H1 (cell line): Measurements from ENCODE around the gene ANKRD65. TPM values are rescaled to one million over a fixed set of nuclear protein-coding genes. Genes with fewer than 3 reads are reported as not detected.

Experiments
- CTCF ChIA-PET: fragments of 300-600 bp; sonication (Branson Sonifier 250); formaldehyde crosslinking; loops from one replicate; lab custom pipeline; 2021; ENCODE audit not compliant: partially characterized antibody; lab: Charles Lee
- POLR2A ChIA-PET: fragments of 300-600 bp; sonication (Branson Sonifier 250); formaldehyde crosslinking; loops from one replicate; lab custom pipeline; 2021; ENCODE audit warnings: inconsistent platforms; ENCODE audit not compliant: partially characterized antibody; lab: Charles Lee
- DNase-seq, 2 experiments: peaks; one replicate each; pipeline versions ENCODE4 v3.0.0 to v3.0.0-alpha.2; 2010 to 2022; ENCODE audit warnings: low spot score in 2 of 2, low read depth in 1 of 2, mixed read lengths in 1 of 2
- FAIRE-seq: peaks from 2 replicates; lab custom pipeline; 2011; peaks lifted over from hg19 to GRCh38; lab: Jason Lieb, UNC
- H2AFZ ChIP-seq: 2 replicates; pipeline ENCODE4 v1.8.1; 2012; ENCODE audit warnings: low read length, inconsistent platforms
- H2AK5ac ChIP-seq: 2 replicates; pipeline ENCODE4 v1.6.1; 2013; ENCODE audit warnings: low read depth, low read length
- H2BK120ac ChIP-seq: replicated peaks from 2 replicates; pipeline ENCODE3; 2013; ENCODE audit warnings: low read depth, low read length, inconsistent platforms
- H2BK12ac ChIP-seq: 2 replicates; pipeline ENCODE4 v1.6.1; 2013; ENCODE audit warnings: low read depth, low read length
- H2BK15ac ChIP-seq: 2 replicates; pipeline ENCODE4 v1.6.1; 2013; ENCODE audit warnings: low read length
- H2BK20ac ChIP-seq: 2 replicates; pipeline ENCODE4 v1.6.1; 2013; ENCODE audit warnings: low read length
- H2BK5ac ChIP-seq: 2 replicates; pipeline ENCODE4 v1.6.1; 2013; ENCODE audit warnings: low read depth, low read length
- H3K14ac ChIP-seq: 2 replicates; pipeline ENCODE4 v1.6.1; 2013; ENCODE audit warnings: inconsistent platforms; ENCODE audit not compliant: insufficient read length
- H3K18ac ChIP-seq: 2 replicates; pipeline ENCODE4 v1.6.1; 2013; ENCODE audit warnings: low read length; ENCODE audit errors: extremely low read depth
- H3K23ac ChIP-seq: 2 replicates; pipeline ENCODE4 v1.6.1; 2013; ENCODE audit warnings: inconsistent platforms; ENCODE audit not compliant: insufficient read length
- H3K23me2 ChIP-seq: 2 replicates; pipeline ENCODE4 v1.6.1; 2013; ENCODE audit warnings: low read depth, low read length
- H3K27ac ChIP-seq: 2 replicates; pipeline ENCODE4 v1.6.1; 2011; ENCODE audit warnings: low read depth, low read length, inconsistent platforms
- H3K27me3 ChIP-seq, 4 experiments: replicated peaks in 1 of 4; 1 replicate in 1 of 4; 2 replicates in 3 of 4; pipeline versions ENCODE4 v1.6.1 to v1.8.1; 2011 to 2013; ENCODE audit warnings: low read length in 3 of 4, mild to moderate bottlenecking in 3 of 4, inconsistent platforms in 2 of 4, mixed read lengths in 2 of 4, moderate library complexity in 1 of 4; ENCODE audit not compliant: control insufficient read depth in 3 of 4, insufficient read depth in 3 of 4; ENCODE audit errors: extremely low read depth in 1 of 4
- H3K36me3 ChIP-seq, 4 experiments: 2 replicates each; pipeline versions ENCODE4 v1.6.1 to v1.8.1; 2011 to 2013; ENCODE audit warnings: mild to moderate bottlenecking in 4 of 4, low read length in 3 of 4, moderate library complexity in 2 of 4, control low read depth in 1 of 4, inconsistent platforms in 1 of 4; ENCODE audit not compliant: insufficient read depth in 4 of 4, control insufficient read depth in 2 of 4
- H3K4ac ChIP-seq: replicated peaks from 2 replicates; pipeline ENCODE3; 2013; ENCODE audit warnings: low read length, low read depth, mixed read lengths, inconsistent platforms; ENCODE audit not compliant: insufficient read length
- H3K4me1 ChIP-seq, 4 experiments: replicated peaks in 1 of 4; 1 replicate in 1 of 4; 2 replicates in 3 of 4; pipeline versions ENCODE4 v1.6.1 to v1.8.1; 2011 to 2013; ENCODE audit warnings: low read length in 3 of 4, inconsistent platforms in 2 of 4, mixed read lengths in 1 of 4; ENCODE audit not compliant: insufficient read depth in 4 of 4, control insufficient read depth in 3 of 4
- H3K4me2 ChIP-seq, 2 experiments: 2 replicates each; pipeline versions ENCODE4 v1.6.1 to v1.8.1; 2011 to 2013; ENCODE audit warnings: low read depth in 2 of 2, low read length in 2 of 2, control low read depth in 1 of 2, inconsistent platforms in 1 of 2, mild to moderate bottlenecking in 1 of 2; ENCODE audit not compliant: insufficient read depth in 1 of 2
- H3K4me3 ChIP-seq, 4 experiments: fragments of 200-600, 300-600 bp in 1 of 4; sonication (generic), shearing (Covaris generic), sonication (Bioruptor Twin) in 1 of 4; 2 replicates each; pipeline versions ENCODE4 v1.5.1 to v1.8.1; 2011 to 2016; ENCODE audit warnings: low read length in 4 of 4, low read depth in 3 of 4, control low read depth in 2 of 4, inconsistent platforms in 2 of 4, mild to moderate bottlenecking in 2 of 4, mixed read lengths in 1 of 4, moderate library complexity in 1 of 4; ENCODE audit not compliant: insufficient read depth in 2 of 4; ENCODE audit errors: extremely low read depth in 1 of 4
- H3K56ac ChIP-seq: replicated peaks from 2 replicates; pipeline ENCODE3; 2013; ENCODE audit warnings: low read depth, mild to moderate bottlenecking, mixed read lengths, low read length, inconsistent platforms; ENCODE audit not compliant: insufficient read length
- H3K79me1 ChIP-seq: 2 replicates; pipeline ENCODE4 v1.6.1; 2013; ENCODE audit warnings: low read depth, low read length, control low read depth
- H3K79me2 ChIP-seq, 2 experiments: 2 replicates each; pipeline versions ENCODE4 v1.6.1 to v1.8.1; 2012 to 2013; ENCODE audit warnings: low read length in 2 of 2, mild to moderate bottlenecking in 2 of 2, inconsistent platforms in 1 of 2; ENCODE audit not compliant: insufficient read depth in 2 of 2, control insufficient read depth in 1 of 2
- H3K9ac ChIP-seq, 4 experiments: replicated peaks in 1 of 4; 1 replicate in 1 of 4; 2 replicates in 3 of 4; pipeline versions ENCODE4 v1.6.1 to v1.8.1; 2011 to 2013; ENCODE audit warnings: low read depth in 3 of 4, low read length in 3 of 4, control low read depth in 2 of 4, mild to moderate bottlenecking in 2 of 4, moderate library complexity in 2 of 4, inconsistent platforms in 1 of 4; ENCODE audit errors: extremely low read depth in 1 of 4
- H3K9me3 ChIP-seq, 2 experiments: 2 replicates each; pipeline versions ENCODE4 v1.6.1 to v1.8.1; 2012 to 2013; ENCODE audit warnings: mild to moderate bottlenecking in 2 of 2, moderate library complexity in 2 of 2, control low read depth in 1 of 2, inconsistent platforms in 1 of 2, low read depth in 1 of 2, low read length in 1 of 2, mixed read lengths in 1 of 2; ENCODE audit not compliant: insufficient read depth in 2 of 2
- H4K20me1 ChIP-seq, 2 experiments: replicated peaks in 1 of 2; 2 replicates each; pipeline versions ENCODE3 to v1.8.1; 2011 to 2013; ENCODE audit warnings: inconsistent platforms in 2 of 2, low read length in 2 of 2, mild to moderate bottlenecking in 1 of 2; ENCODE audit not compliant: insufficient read depth in 2 of 2, control insufficient read depth in 1 of 2
- H4K5ac ChIP-seq: 2 replicates; pipeline ENCODE4 v1.6.1; 2013; ENCODE audit warnings: low read length, low read depth, mixed read lengths, inconsistent platforms; ENCODE audit not compliant: insufficient read length
- H4K8ac ChIP-seq: 2 replicates; pipeline ENCODE4 v1.8.0; 2013; ENCODE audit warnings: mild to moderate bottlenecking, moderate library complexity, low read length, inconsistent platforms; ENCODE audit not compliant: insufficient read depth; ENCODE audit errors: extremely low read depth
- H4K91ac ChIP-seq: replicated peaks from 2 replicates; pipeline ENCODE3; 2013; ENCODE audit warnings: low read length, mixed read lengths, inconsistent platforms; ENCODE audit not compliant: insufficient read length
- ASH2L ChIP-seq: fragments of 200-600, 300-600 bp; sonication (generic); IDR thresholded peaks from one replicate; pipeline ENCODE4 v1.7.1; 2017; ENCODE audit warnings: low read length
- CBX5 ChIP-seq: fragments of 300-800, 300-1000 bp; sonication (generic); IDR thresholded peaks from 2 replicates; pipeline ENCODE4 v1.7.1; 2016; ENCODE audit warnings: antibody characterized with exemption, low read length, low read depth
- CHD2 ChIP-seq: IDR thresholded peaks from 2 replicates; pipeline ENCODE4 v1.6.1; 2012; ENCODE audit warnings: low read length, improper control_type of control experiment
- CTBP2 ChIP-seq: IDR thresholded peaks from 2 replicates; pipeline ENCODE4 v1.7.0; 2011; ENCODE audit warnings: borderline replicate concordance, mild to moderate bottlenecking, moderate library complexity, mixed read lengths, low read length; ENCODE audit not compliant: insufficient read depth, insufficient read length
- FOSL1 ChIP-seq: IDR thresholded peaks from 2 replicates; pipeline ENCODE4 v1.6.1; 2011; ENCODE audit warnings: mild to moderate bottlenecking, low read depth, low read length, moderate library complexity; ENCODE audit not compliant: insufficient read depth
- GTF2F1 ChIP-seq: IDR thresholded peaks from 2 replicates; pipeline ENCODE4 v1.6.1; 2012; ENCODE audit warnings: low read depth, low read length, improper control_type of control experiment, borderline replicate concordance
- HDAC2 ChIP-seq, 2 experiments: fragments of 300-600 bp in 1 of 2; sonication (generic) in 1 of 2; IDR thresholded peaks; 2 replicates each; pipeline ENCODE4 v1.6.1; 2011 to 2012; ENCODE audit warnings: low read depth in 2 of 2, low read length in 2 of 2, mild to moderate bottlenecking in 2 of 2, moderate library complexity in 2 of 2, borderline replicate concordance in 1 of 2, inconsistent platforms in 1 of 2
- JUND ChIP-seq: IDR thresholded peaks from 2 replicates; pipeline ENCODE4 v1.6.1; 2011; ENCODE audit warnings: mild to moderate bottlenecking, improper control_type of control experiment, low read length
- NRF1 ChIP-seq: IDR thresholded peaks from 2 replicates; pipeline ENCODE4 v1.6.1; 2011; ENCODE audit warnings: mild to moderate bottlenecking, low read depth, low read length, improper control_type of control experiment
- RAD21 ChIP-seq, 2 experiments: IDR thresholded peaks in 1 of 2; conservative IDR thresholded peaks in 1 of 2; 2 replicates each; pipeline ENCODE4 v1.6.1; 2011; ENCODE audit warnings: low read depth in 2 of 2, low read length in 2 of 2, improper control_type of control experiment in 1 of 2, inconsistent platforms in 1 of 2, mild to moderate bottlenecking in 1 of 2, moderate library complexity in 1 of 2
- RBBP5 ChIP-seq: IDR thresholded peaks from 2 replicates; pipeline ENCODE4 v1.7.1; 2012; ENCODE audit warnings: low read depth, mild to moderate bottlenecking, inconsistent platforms, low read length, moderate library complexity, borderline replicate concordance
- SUZ12 ChIP-seq: fragments of 200-600 bp; sonication (generic); IDR thresholded peaks from 2 replicates; pipeline ENCODE4 v1.6.1; 2012; ENCODE audit warnings: mild to moderate bottlenecking, inconsistent platforms, low read length, moderate library complexity, mixed read lengths
- WGBS, 2 experiments: shearing (Covaris generic) in 1 of 2; methylation state at CpG; one replicate each; pipeline versions ENCODE4 v1.1.6 to v1.1.7; 2013 to 2015; ENCODE audit warnings: low lambda C conversion rate in 2 of 2, mixed read lengths in 2 of 2, inconsistent platforms in 1 of 2, low coverage in 1 of 2, missing lambda C conversion rate in 1 of 2; ENCODE audit not compliant: insufficient replicate concordance in 2 of 2, insufficient coverage in 1 of 2, insufficient read length in 1 of 2; ENCODE audit errors: extremely low coverage in 1 of 2, missing lambda C conversion rate in 1 of 2; 5-methylcytosine and 5-hydroxymethylcytosine counted together
- polyA plus RNA-seq, 7 experiments: library from polyadenylated mRNA; depleted of rRNA in 3 of 7; stranded (reverse) in 5 of 7; unstranded in 2 of 7; fragments of >200 nt in 5 of 7; fragments of 200-250 nt in 2 of 7; gene quantifications; 1 replicate in 5 of 7; 2 replicates in 1 of 7; 4 replicates in 1 of 7; pipeline versions ENCODE4 v1.2.1 to v1.2.3, GENCODE V29; 2011 to 2013; ENCODE audit warnings: missing spikeins in 2 of 7, mixed read lengths in 2 of 7
- total RNA-seq: library from RNA; stranded (reverse); fragmentation: NEBNext Ultra II Directional; extraction: Animal tissue kit (Norgen Biotek cat#: 25700); gene quantifications from 2 replicates; pipeline ENCODE4 v1.2.1, GENCODE V29; 2021
- TF ChIP-seq, protein P1 (sequence below): IDR thresholded peaks from 2 replicates; pipeline ENCODE4 v1.6.1; 2012; ENCODE audit warnings: inconsistent platforms

ANKRD65 gene
- total and polyA plus RNA-seq, 2 of the 8 experiments (the other 6 are each of a cell fraction or from before 2014, with no cell fraction given), result 1.8 to 2.0 TPM

DNA sequence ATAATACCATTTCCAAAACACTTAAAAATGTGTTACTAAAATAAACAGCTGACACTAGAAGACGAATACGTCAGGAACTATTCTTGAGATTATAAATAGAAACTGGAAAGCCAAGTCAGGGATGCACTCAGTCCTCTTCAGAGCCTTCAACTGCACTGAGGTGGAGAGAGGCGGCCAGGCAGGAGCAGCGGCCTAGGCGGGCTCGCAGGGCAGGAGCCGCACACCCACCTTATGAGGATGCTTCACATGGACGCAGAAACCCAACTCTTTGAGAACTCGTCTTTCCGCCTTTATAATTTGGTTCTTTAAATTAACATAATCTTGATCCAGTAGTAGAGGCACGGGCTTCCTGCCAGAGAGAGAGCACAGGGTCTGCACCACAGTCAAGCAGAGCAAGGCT, 25.9 kb downstream of the ANKRD65 start:
- Histone ChIP-seq H3K4me3 (no peak overlapping the region), H2BK12ac (no peak overlapping the region), H3K27me3 (no peaks in the 10 kb centered on the region)
- TF ChIP-seq FOSL1 (no peak), CTBP2 (no peak), HDAC2 (IDR thresholded peaks at IDR 0.05; ENCODE audit: borderline replicate concordance in 1 of 2, low read depth in 2 of 2, low read length in 2 of 2) (no peak), SUZ12 (no peak), NRF1 (no peak), CHD2 (no peak), ASH2L (no peak), GTF2F1 (no peak), CBX5 (no peak), JUND (no peak), RBBP5 (no peak), RAD21 (IDR thresholded peaks at IDR 0.05 in 1 of 2, conservative IDR thresholded peaks at IDR 0.05 in 1 of 2; ENCODE audit: low read depth in 2 of 2, low read length in 2 of 2) (no peak)
- TF ChIP-seq, protein P1, sequence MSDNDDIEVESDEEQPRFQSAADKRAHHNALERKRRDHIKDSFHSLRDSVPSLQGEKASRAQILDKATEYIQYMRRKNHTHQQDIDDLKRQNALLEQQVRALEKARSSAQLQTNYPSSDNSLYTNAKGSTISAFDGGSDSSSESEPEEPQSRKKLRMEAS, result no peak

More for the DNA sequence above, 25.9 kb downstream of the ANKRD65 start:
- Histone ChIP-seq H2BK5ac (no peak overlapping the region), H2AK5ac (no peak overlapping the region), H4K20me1 (peaks cover 6 to 17% of the 10 kb centered on the region in 2 experiments), H3K56ac (no peak overlapping the region), H3K79me1 (peaks cover 13% of the 10 kb centered on the region), H3K4ac (no peak overlapping the region), H3K23me2 (peaks cover 13% of the 10 kb centered on the region), H3K14ac (no peak overlapping the region), H2BK120ac (no peak overlapping the region), H3K79me2 (peaks cover 6 to 42% of the 10 kb centered on the region in 2 experiments; a peak in 3 of 4 replicates), H3K23ac (no peak overlapping the region), H3K4me2 (no peak overlapping the region), H3K36me3 (peaks cover 44 to 72% (median 57%) of the 10 kb centered on the region in 4 experiments), H4K5ac (no peak overlapping the region), H3K18ac (no peak overlapping the region), H3K4me1 (peaks cover 0 to 9% (median 7%) of the 10 kb centered on the region in 4 experiments; a peak in 6 of 7 replicates), H3K9ac (no peak overlapping the region), H2BK15ac (no peak overlapping the region), H2AFZ (no peak overlapping the region), H3K27ac (no peak overlapping the region), H3K9me3 (no peaks in the 10 kb centered on the region), H2BK20ac (no peak overlapping the region), H4K8ac (no peak overlapping the region), H4K91ac (no peak overlapping the region)
- no peak for DNase-seq
- ChIA-PET CTCF (interaction anchor here (0.6 to 2.9 kb wide), 4 partner anchors 9 to 123 kb away, joined by 3 to 7 read pairs (median 4); no protein-coding TSS in a partner anchor), POLR2A (interaction anchor here (0.7 to 33.4 kb wide), 7 partner anchors 1 to 284 kb away, joined by 3 to 719 read pairs (median 3); partner anchors contain the start of genes ANKRD65, AURKAIP1, CCNL2 and MRPL20)
- WGBS, 2 experiments, result 98% methylated on average over 11 of the region's 11 CpGs; no CpG with 5 or more reads in 1 of the 2 experiments
- FAIRE-seq, result no peak
